Measurements from ENCODE around the gene APBA2.
"Not testable (repeated sequence)": the region's sequence is repeated elsewhere in the genome, so short reads cannot be mapped to it uniquely, and the experiment has no call there.

Gene APBA2

GRCh38 chr15:28887339-28888174, 1.8 kb downstream of the APBA2 start:
- H3K9me3 ChIP-seq (ENCODE audit: control insufficient read depth, insufficient read depth, low read depth, low read length): no peaks in the 10 kb centered on the region
- TF ChIP-seq ZBTB20 (tag by site-specific recombination; IDR thresholded peaks at IDR 0.05) (peak; percentile 84), EGR2 (tag by site-specific recombination; IDR thresholded peaks at IDR 0.05; ENCODE audit: low read depth) (0 out of 2 replicates have a peak, but pooled peaks have one; percentile 6), ZNF18 (tag by site-specific recombination; IDR thresholded peaks at IDR 0.05) (peak; percentile 65; the same call in 1 of the 2 replicates), ZNF239 (tag by site-specific recombination; IDR thresholded peaks at IDR 0.05) (no peak)
- no peak overlapping the region for H3K4me3 ChIP-seq (ENCODE audit: low read depth, low read length)
- H3K27ac ChIP-seq (ENCODE audit: extremely low read depth, low read depth, low read length): no peak overlapping the region
- no peaks in the 10 kb centered on the region; the same call in 1 of the 2 replicates for H3K4me1 ChIP-seq (ENCODE audit: control insufficient read depth, insufficient read depth, low read length)
- no peaks in the 10 kb centered on the region for H3K36me3 ChIP-seq (ENCODE audit: control insufficient read depth in 2 of 2, insufficient read depth in 1 of 2, low read length in 2 of 2)
- ChIA-PET CTCF (no interaction called here), POLR2A (no interaction called here)

GRCh38 chr15:28888302-28888894, 2.6 kb downstream of the APBA2 start:
- Histone ChIP-seq H3K9me3 (ENCODE audit: control insufficient read depth, insufficient read depth, low read depth, low read length) (no peaks in the 10 kb centered on the region), H3K4me3 (ENCODE audit: low read depth, low read length) (no peak overlapping the region), H3K4me1 (ENCODE audit: control insufficient read depth, insufficient read depth, low read length) (no peaks in the 10 kb centered on the region; the same call in 1 of the 2 replicates), H3K36me3 (ENCODE audit: control insufficient read depth in 2 of 2, insufficient read depth in 1 of 2, low read length in 2 of 2) (no peaks in the 10 kb centered on the region), H3K27ac (ENCODE audit: extremely low read depth, low read depth, low read length) (no peak overlapping the region)
- CTCF ChIA-PET: no interaction called here
- peak; percentile 37; the same call in 1 of the 2 replicates for TF ChIP-seq SCRT1 (tag by site-specific recombination; IDR thresholded peaks at IDR 0.05; ENCODE audit: borderline replicate concordance)
- no peak for TF ChIP-seq KLF8 (tag by site-specific recombination; IDR thresholded peaks at IDR 0.05)
- TF ChIP-seq SCRT2 (tag by site-specific recombination; IDR thresholded peaks at IDR 0.05): peak; percentile 68; the same call in 1 of the 2 replicates
- POLR2A ChIA-PET: no interaction called here

GRCh38 chr15:28888900-28889299, 3.1 kb downstream of the APBA2 start:
- POLR2A ChIA-PET: no interaction called here

GRCh38 chr15:28889346-28889745, 3.6 kb downstream of the APBA2 start:
- Histone ChIP-seq H3K4me1 (ENCODE audit: control insufficient read depth, insufficient read depth, low read length) (no peaks in the 10 kb centered on the region; the same call in 1 of the 2 replicates), H3K36me3 (ENCODE audit: control insufficient read depth in 2 of 2, insufficient read depth in 1 of 2, low read length in 2 of 2) (no peaks in the 10 kb centered on the region), H3K4me3 (ENCODE audit: low read depth, low read length) (no peak overlapping the region), H3K9me3 (ENCODE audit: control insufficient read depth, insufficient read depth, low read depth, low read length) (no peaks in the 10 kb centered on the region), H3K27ac (ENCODE audit: extremely low read depth, low read depth, low read length) (no peak overlapping the region)
- ChIA-PET POLR2A (no interaction called here), CTCF (no interaction called here)
- TF ChIP-seq ZNF623 (tag by site-specific recombination; IDR thresholded peaks at IDR 0.05) (peak; percentile 80), ZNF184 (tag by site-specific recombination; IDR thresholded peaks at IDR 0.05) (no peak)

More at GRCh38 chr15:28888900-28889299, 3.1 kb downstream of the APBA2 start:
- CTCF ChIA-PET: no interaction called here
- Histone ChIP-seq H3K27ac (ENCODE audit: extremely low read depth, low read depth, low read length) (no peak overlapping the region), H3K4me1 (ENCODE audit: control insufficient read depth, insufficient read depth, low read length) (no peaks in the 10 kb centered on the region; the same call in 1 of the 2 replicates), H3K9me3 (ENCODE audit: control insufficient read depth, insufficient read depth, low read depth, low read length) (no peaks in the 10 kb centered on the region), H3K4me3 (ENCODE audit: low read depth, low read length) (no peak overlapping the region), H3K36me3 (ENCODE audit: control insufficient read depth in 2 of 2, insufficient read depth in 1 of 2, low read length in 2 of 2) (no peaks in the 10 kb centered on the region)
- no peak for TF ChIP-seq ZNF239 (tag by site-specific recombination; IDR thresholded peaks at IDR 0.05)
- peak; percentile 59 for TF ChIP-seq ZIC2 (tag by site-specific recombination; IDR thresholded peaks at IDR 0.05)

- H3K27ac ChIP-seq (ENCODE audit: extremely low read depth, low read depth, low read length); H3K4me1 ChIP-seq (ENCODE audit: control insufficient read depth, insufficient read depth, low read length); H3K9me3 ChIP-seq (ENCODE audit: control insufficient read depth, insufficient read depth, low read depth, low read length); H3K36me3 ChIP-seq (ENCODE audit: control insufficient read depth in 2 of 2, insufficient read depth in 1 of 2, low read length in 2 of 2); H3K4me3 ChIP-seq (ENCODE audit: low read depth, low read length); CTCF ChIA-PET: not testable (repeated sequence)
- POLR2A ChIA-PET: interaction anchor here (1.0 kb wide), 1 partner anchor 8 kb away, joined by 4 read pairs; no protein-coding TSS in a partner anchor
Observed at GRCh38 chr15:28889871-28890270, 4.1 kb downstream of the APBA2 start.

GRCh38 chr15:28890291-28890690, 4.5 kb downstream of the APBA2 start:
- CTCF ChIA-PET; H3K4me1 ChIP-seq (ENCODE audit: control insufficient read depth, insufficient read depth, low read length); H3K36me3 ChIP-seq (ENCODE audit: control insufficient read depth in 2 of 2, insufficient read depth in 1 of 2, low read length in 2 of 2); H3K9me3 ChIP-seq (ENCODE audit: control insufficient read depth, insufficient read depth, low read depth, low read length); H3K27ac ChIP-seq (ENCODE audit: extremely low read depth, low read depth, low read length); H3K4me3 ChIP-seq (ENCODE audit: low read depth, low read length): not testable (repeated sequence)
- POLR2A ChIA-PET: interaction anchor here (1.0 kb wide), 1 partner anchor 9 kb away, joined by 4 read pairs; no protein-coding TSS in a partner anchor
